ENCODE results near the gene CMTM4. TPM values are rescaled to one million over a fixed set of nuclear protein-coding genes. Genes with fewer than 3 reads are reported as not detected.

Gene CMTM4
- total RNA-seq, 1 donor: 20.7 TPM

- peak; percentile 54 for DNase-seq (ENCODE audit: low read depth)
- TF ChIP-seq CTCF (IDR thresholded peaks at IDR 0.05; ENCODE audit: insufficient read depth, low read depth, low read length): peak; percentile 79
- no peak overlapping the region for H3K4me3 ChIP-seq (ENCODE audit: low read depth, low read length)
These were observed 20.7 kb upstream of the CMTM4 start for GRCh38 chr16:66717112-66717675.

- peak; percentile 22 for DNase-seq (ENCODE audit: low read depth)
- no peak overlapping the region for H3K4me3 ChIP-seq (ENCODE audit: low read depth, low read length)
- TF ChIP-seq CTCF (IDR thresholded peaks at IDR 0.05; ENCODE audit: insufficient read depth, low read depth, low read length): no peak
These were observed 18.2 kb upstream of the CMTM4 start for GRCh38 chr16:66714654-66715307.

- no peak for TF ChIP-seq CTCF (IDR thresholded peaks at IDR 0.05; ENCODE audit: insufficient read depth, low read depth, low read length)
- H3K4me3 ChIP-seq (ENCODE audit: low read depth, low read length): no peak overlapping the region
- no peak for DNase-seq (ENCODE audit: low read depth)
These were observed 17.5 kb upstream of the CMTM4 start for GRCh38 chr16:66714062-66714461.

- no peak for DNase-seq (ENCODE audit: low read depth)
- TF ChIP-seq CTCF (IDR thresholded peaks at IDR 0.05; ENCODE audit: insufficient read depth, low read depth, low read length): no peak
- H3K4me3 ChIP-seq (ENCODE audit: low read depth, low read length): no peak overlapping the region
These were observed 16.5 kb upstream of the CMTM4 start for GRCh38 chr16:66713076-66713475.

GRCh38 chr16:66712512-66712911 is 16.0 kb upstream of the CMTM4 start:
- no peak overlapping the region for H3K4me3 ChIP-seq (ENCODE audit: low read depth, low read length)
- DNase-seq (ENCODE audit: low read depth): no peak
- no peak for TF ChIP-seq CTCF (IDR thresholded peaks at IDR 0.05; ENCODE audit: insufficient read depth, low read depth, low read length)

GRCh38 chr16:66711581-66711980 is 15.0 kb upstream of the CMTM4 start:
- no peak for DNase-seq (ENCODE audit: low read depth)
- no peak overlapping the region for H3K4me3 ChIP-seq (ENCODE audit: low read depth, low read length)
- TF ChIP-seq CTCF (IDR thresholded peaks at IDR 0.05; ENCODE audit: insufficient read depth, low read depth, low read length): no peak

- no peak for TF ChIP-seq CTCF (IDR thresholded peaks at IDR 0.05; ENCODE audit: insufficient read depth, low read depth, low read length)
- no peak overlapping the region for H3K4me3 ChIP-seq (ENCODE audit: low read depth, low read length)
- no peak for DNase-seq (ENCODE audit: low read depth)
These were observed 9.9 kb upstream of the CMTM4 start for GRCh38 chr16:66706506-66706880.
